Renal cortical epithelial cell (primary cell): ENCODE data around the gene FAM20A. TPM values are rescaled to one million over a fixed set of nuclear protein-coding genes. Genes with fewer than 3 reads are reported as not detected.
A peak's percentile ranks its signal among the peaks of the same experiment; 100 is the strongest.
"Not testable (repeated sequence)": the region's sequence is repeated elsewhere in the genome, so short reads cannot be mapped to it uniquely, and the experiment has no call there.

Experiments
- DNase-seq: peaks from one replicate; pipeline ENCODE4 v3.0.0-alpha.2; 2011; ENCODE audit warnings: low read depth
- total RNA-seq: library from RNA; depleted of rRNA; stranded (reverse); fragments of >200 nt; gene quantifications from 2 replicates; pipeline ENCODE4 v1.2.3, GENCODE V29; 2014

The FAM20A gene
- total RNA-seq, 1 donor from 2014 or later = 12.9 TPM

DNA sequence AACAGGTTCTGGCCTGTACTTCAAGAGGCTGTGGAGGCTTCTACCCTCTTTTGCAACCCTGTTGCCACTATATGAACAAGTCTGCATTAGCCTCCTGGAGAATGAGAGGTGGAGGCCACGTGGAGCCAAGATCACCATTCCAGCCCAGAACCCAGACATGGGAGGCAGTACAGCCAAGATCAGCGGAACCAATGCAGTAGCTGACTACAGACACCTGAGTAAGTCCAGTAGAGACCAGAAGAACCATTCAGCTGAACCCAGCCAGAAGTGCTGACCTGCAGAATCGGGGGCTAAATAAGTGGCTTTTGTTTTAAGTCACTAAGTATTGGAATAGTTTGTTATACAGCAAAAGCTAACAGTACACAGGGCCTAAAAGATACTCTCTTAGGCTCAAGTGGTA is 12.1 kb downstream of the FAM20A start:
- DNase-seq = no peak

DNA sequence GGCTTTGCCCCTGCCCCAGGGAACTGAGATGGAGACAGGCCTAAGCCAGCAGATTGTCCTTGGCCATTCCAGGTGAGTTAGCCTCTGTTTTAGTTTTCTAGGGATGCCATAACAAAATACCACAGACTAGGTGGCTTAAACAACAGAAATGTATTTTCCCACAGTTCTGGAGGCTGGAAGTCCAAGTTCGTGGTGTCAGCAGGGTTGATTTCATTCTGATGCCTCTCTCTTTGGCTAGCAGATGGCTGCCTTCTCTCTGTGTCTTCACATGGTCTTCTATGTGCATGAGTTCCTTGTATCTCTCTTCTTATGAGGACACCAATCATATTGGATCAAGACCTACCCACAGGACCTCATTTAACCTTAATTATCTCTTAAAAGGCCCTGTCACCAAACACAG is 12.8 kb downstream of the FAM20A start:
- DNase-seq = no peak

DNA sequence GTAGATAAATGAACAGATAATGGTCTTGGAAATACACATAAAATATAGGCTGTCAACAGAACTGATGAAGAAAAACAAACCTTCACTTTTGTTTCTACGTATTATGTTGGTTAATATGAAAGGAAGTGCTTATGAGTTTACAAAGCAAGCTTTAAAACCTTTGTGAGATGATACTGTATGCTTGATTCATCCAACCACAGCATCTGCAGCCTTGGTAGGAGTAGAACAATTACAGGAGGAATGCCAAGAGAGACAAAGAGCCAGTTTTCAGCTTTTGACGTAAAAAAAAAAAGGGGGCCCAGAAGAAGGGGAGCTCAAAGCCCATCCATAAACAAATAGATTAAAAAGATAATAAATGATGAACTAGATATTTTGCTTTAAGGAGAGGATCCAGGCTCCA is 13.3 kb downstream of the FAM20A start:
- DNase-seq = no peak

- DNase-seq = no peak
Measured at GRCh38 chr17:68587026-68587425, 14.1 kb downstream of the FAM20A start.

DNA sequence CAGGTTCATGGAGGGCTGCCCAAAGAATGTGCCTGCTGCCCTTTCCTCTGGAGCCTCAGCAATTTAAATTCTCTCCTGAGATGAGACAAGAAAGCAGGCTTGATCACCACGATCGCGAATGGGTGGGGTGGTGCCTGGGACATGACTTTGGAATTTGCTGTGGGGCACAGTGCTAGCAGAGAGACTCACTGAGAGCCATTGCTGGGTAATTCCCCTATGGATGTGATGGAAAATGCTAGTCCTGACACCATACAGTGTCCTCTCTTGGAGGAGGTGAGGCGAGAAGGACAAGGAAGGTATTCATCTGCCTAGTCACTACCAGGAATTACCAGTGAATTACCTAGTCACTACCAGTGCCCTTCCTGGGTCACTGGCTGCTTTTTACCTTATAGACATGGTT is 15.5 kb downstream of the FAM20A start:
- no peak for DNase-seq

GRCh38 chr17:68584581-68585303 is 16.4 kb downstream of the FAM20A start:
- no peak for DNase-seq

GRCh38 chr17:68582867-68583266 is 18.3 kb downstream of the FAM20A start:
- not testable (repeated sequence) for DNase-seq

GRCh38 chr17:68581863-68582645 is 19.1 kb downstream of the FAM20A start:
- DNase-seq = no peak

GRCh38 chr17:68580236-68580770 is 20.9 kb downstream of the FAM20A start:
- peak; percentile 92 for DNase-seq

DNA sequence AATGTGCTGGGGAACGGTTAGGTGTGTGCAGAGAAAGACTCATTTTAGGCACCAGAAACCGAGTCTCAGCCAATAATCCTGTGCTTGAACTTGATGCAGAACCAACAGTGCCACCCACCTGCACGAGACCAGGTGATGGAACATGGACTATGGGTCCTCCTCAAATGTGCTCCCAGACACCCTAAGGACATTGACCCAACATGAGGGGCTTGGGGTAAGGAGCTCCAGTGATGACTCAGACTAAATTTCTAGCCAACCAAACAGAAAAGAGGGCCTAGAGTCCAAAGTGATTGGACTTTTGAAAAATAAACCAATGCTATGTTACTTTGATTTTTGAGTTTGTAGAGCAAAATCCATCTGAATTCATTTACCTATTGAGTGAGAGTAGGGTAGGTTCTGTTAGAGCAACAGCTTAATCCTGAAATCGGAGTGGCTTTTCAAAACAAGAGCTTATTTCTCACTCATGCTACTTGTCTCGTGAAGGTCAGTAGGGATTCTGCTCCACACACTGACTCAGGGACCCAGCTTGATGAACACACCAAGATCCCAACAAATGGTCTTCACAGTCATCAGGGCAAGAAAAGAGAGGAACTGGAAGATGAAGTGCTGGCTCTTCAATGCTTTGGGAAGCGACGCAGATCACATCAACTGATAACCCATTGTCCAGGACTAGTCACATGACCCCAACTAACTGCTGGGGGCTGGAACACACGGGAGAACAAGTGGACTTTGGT is 21.8 kb downstream of the FAM20A start:
- DNase-seq = no peak

GRCh38 chr17:68578236-68578635 is 22.9 kb downstream of the FAM20A start:
- DNase-seq = no peak

DNA sequence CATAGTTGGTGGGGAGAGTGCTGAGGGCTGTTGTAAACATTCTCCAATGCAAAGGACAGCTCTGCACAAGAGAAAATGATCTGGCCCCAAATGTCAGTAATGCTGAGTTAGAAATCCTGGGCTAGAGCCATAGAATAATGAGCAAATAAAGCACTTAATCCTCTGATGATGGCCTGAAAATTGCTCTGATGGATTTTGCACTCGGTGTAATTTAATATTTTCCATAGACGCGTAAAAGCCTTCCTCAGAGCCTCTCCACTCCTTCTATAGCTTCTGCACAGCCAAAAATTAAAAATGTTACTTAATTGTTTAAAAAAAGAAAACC is 23.7 kb downstream of the FAM20A start:
- DNase-seq = no peak

GRCh38 chr17:68576811-68577496 is 24.2 kb downstream of the FAM20A start:
- DNase-seq = no peak

- DNase-seq = no peak
Measured at GRCh38 chr17:68576137-68576536, 25.0 kb downstream of the FAM20A start.

DNA sequence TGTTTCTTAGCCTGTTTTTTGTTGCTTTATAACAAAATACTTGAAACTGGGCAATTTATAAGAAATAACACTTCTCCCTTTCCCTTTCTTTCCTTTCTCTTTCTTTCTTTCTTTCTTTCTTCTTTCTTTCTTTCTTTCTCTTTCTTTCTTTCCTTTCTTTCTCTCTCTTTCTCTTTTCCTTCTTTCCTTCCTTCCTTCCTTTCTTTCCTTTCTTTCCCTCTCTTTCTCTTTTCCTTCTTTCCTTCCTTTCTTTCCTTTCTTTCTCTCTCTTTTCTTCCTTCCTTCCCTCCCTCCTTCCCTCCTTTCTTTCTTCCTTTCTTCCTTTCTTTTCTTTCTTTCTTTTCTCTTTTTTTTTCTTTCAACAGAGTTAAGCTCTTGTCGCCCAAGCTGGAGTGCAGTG is 27.8 kb downstream of the FAM20A start:
- DNase-seq = no peak

DNA sequence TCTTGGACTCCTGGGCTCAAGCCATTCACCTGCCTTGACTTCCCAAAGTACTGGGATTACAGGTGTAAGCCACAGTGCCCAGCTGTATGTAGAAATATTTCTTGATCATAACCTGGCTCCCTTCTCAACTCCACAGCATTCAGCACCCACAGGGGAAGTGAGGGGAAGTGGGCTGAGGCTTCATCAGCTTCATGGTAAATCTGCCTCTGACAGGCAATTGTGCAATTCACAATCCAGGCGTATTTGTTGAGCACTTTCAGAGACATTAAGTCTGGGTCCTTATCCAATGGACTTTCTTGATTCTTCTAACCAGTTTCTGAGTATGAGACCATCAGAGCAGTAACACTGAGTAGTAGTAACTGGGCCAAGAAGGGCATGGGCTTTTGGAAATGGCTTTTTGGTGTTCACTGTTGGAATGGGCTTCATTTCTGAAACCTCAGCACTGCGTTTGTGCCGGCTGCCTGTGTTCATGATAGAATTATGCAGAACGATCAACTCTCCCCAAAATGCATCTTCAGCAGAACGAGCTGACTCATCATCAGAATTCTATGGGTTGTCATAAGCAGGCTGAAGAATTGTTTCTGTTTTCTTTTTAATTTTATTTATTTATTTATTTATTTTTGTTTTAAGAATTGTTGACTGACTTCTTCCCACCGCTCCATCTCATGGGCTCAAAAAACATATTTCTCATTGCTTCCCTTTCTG is 28.9 kb downstream of the FAM20A start:
- DNase-seq = no peak

GRCh38 chr17:68570526-68570925 is 30.6 kb downstream of the FAM20A start:
- DNase-seq = no peak

- DNase-seq = no peak
Measured at GRCh38 chr17:68569346-68569745, 31.8 kb downstream of the FAM20A start.

DNA sequence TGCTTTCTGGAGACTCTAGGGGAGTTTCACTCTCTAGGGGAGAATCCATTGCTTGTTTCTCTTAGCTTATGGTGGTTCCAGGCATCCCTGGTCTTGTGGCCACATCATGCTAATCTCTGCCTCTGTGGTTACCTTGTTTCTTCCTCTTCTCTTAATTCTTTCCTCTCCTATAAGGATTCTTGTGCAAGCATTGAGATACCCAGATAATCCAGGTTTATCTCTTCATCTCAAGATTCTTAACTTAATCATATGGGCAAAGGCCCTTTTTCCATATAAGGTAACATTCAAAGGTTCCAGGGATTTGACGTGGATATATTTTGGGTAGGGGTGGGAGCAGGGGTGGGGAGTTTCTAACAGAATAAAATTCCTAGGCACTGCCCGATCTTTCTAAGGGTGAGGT is 32.6 kb downstream of the FAM20A start:
- no peak for DNase-seq

DNA sequence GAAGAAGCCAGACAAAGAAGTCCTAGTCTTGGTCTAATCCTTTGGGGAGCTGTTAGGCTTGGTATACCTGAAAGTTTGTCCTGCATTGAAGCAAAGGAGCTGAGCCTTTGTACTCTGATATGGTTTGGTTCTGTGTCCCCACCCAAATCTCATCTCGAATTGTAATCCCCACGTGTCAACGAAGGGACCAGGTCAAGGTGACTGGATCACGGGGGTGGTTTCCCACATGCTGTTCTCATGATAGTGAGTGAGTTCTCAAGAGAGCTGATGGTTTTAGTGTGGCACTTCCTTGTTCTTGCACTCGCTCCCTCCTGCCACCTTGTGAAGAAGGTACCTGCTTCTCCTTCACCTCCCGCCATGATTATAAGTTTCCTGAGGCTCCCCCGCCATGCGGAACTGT is 33.6 kb downstream of the FAM20A start:
- DNase-seq = no peak

DNA sequence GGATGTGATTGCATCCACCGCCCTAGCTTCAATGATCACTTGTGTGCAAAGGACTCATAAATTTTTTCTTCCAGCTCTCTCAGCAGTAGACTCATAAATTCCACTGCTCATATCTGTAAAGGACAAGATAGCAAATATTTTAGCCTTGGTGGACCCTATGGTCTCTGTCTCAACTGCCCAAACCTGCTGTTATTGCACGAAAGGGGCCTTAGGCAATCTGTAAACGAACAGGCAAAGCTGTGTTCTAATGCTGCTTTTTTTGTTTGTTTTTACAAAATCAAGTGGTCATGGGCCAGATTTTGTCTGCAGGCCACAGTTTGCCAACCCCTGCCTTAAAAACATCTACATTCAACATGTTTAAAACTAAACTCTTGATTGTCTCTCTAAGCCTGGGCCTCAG is 34.1 kb downstream of the FAM20A start:
- no peak for DNase-seq

DNA sequence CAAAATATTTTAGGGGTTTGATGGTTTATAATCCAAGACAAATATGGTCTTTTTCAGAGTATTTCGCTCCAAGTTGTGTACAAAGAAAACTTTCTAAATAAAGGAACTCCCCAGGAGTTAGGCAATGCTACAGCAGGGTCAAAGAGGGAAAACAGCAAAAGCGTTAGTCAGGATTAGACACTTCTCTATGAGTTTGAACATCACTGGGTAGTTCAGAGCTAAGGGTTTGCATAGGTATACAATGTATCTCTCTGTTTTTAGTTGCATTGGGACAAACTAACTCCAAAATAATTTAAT is 34.8 kb downstream of the FAM20A start:
- no peak for DNase-seq
